ENCODE measurements around the gene GNG8. TPM values are rescaled to one million over a fixed set of nuclear protein-coding genes. Genes with fewer than 3 reads are reported as not detected.

Gene GNG8
- total and polyA plus RNA-seq, 10 of the 15 experiments (the other 5 are each of a cell fraction or from before 2014, with no cell fraction given): 1.2 to 6.6 (median 2.7) TPM; not detected in 6

GRCh38 chr19:46585539-46585938 lies 50.5 kb downstream of the GNG8 start:
- Histone ChIP-seq H2AFZ (ENCODE audit: control insufficient read depth, low read depth, low read length) (no peak overlapping the region), H3K4me3 (no peak overlapping the region), H3K4me1 (ENCODE audit: control insufficient read depth, insufficient read depth, low read length) (no peaks in the 10 kb centered on the region), H3K79me2 (ENCODE audit: control insufficient read depth, insufficient read depth, low read length) (no peaks in the 10 kb centered on the region), H3K27ac (ENCODE audit: control insufficient read depth, insufficient read depth) (no peak overlapping the region), H3K9ac (ENCODE audit: control insufficient read depth, insufficient read depth, low read length) (no peak overlapping the region), H3K4me2 (ENCODE audit: control insufficient read depth, insufficient read depth) (no peak overlapping the region), H4K20me1 (ENCODE audit: control insufficient read depth, insufficient read depth) (no peaks in the 10 kb centered on the region), H3K27me3 (replicated peaks in 1 of 2; ENCODE audit: control insufficient read depth in 2 of 2, insufficient read depth in 2 of 2, low read length in 1 of 2) (no peaks in the 10 kb centered on the region), H3K9me3 (replicated peaks; ENCODE audit: control insufficient read depth, insufficient read depth, low read length) (no peaks in the 10 kb centered on the region), H3K36me3 (ENCODE audit: control insufficient read depth in 2 of 2, insufficient read depth in 2 of 2, low read length in 1 of 2) (no peaks in the 10 kb centered on the region)
- in situ Hi-C loops (cut with MboI): no loop called here
- WGBS (ENCODE audit: insufficient coverage, insufficient replicate concordance, low lambda C conversion rate, missing lambda C conversion rate): 0% methylated on average over 1 of the region's 1 CpG
- FAIRE-seq (no peak), ATAC-seq (no peak), DNase-seq (ENCODE audit: low read depth, low spot score) (no peak)
- RAD21 ChIA-PET (ENCODE audit: unreplicated experiment): no interaction called here
- POLR2A ChIA-PET: no interaction called here
- SMC1A ChIA-PET (ENCODE audit: uncharacterized antibody, unreplicated experiment): no interaction called here
- CTCF ChIA-PET: interaction anchor here (0.7 to 1.2 kb wide), 3 partner anchors 13 to 137 kb away, joined by 3 read pairs; no protein-coding TSS in a partner anchor
- BruUV-seq (replicated peaks): no TSS peak
- intact Hi-C loops (cut with micrococcal nuclease; ENCODE audit: unreplicated experiment): no loop called here
- TF ChIP-seq BCL11A (IDR thresholded peaks at IDR 0.05; ENCODE audit: low read depth, low read length): no peak
- TF ChIP-seq MAX (IDR thresholded peaks at IDR 0.05; ENCODE audit: low read depth, low read length): no peak
- TF ChIP-seq E2F8 (IDR thresholded peaks at IDR 0.05; ENCODE audit: low read depth, partially characterized antibody): no peak
- TF ChIP-seq CTCF (IDR thresholded peaks at IDR 0.05 in 2 of 3, conservative IDR thresholded peaks at IDR 0.05 in 1 of 3; ENCODE audit: control insufficient read depth in 2 of 3, extremely low read depth in 1 of 3, insufficient read depth in 1 of 3, low read depth in 3 of 3, low read length in 3 of 3): no peak
- TF ChIP-seq MTA3 (IDR thresholded peaks at IDR 0.05; ENCODE audit: borderline replicate concordance, low read length): no peak

Other genes starting within 250 kb of the GNG8 start
Only the 7 nearest of the 13 such genes appear.
- not detected in 2 replicates for gene PNMA8B, start 140.3 kb downstream of the GNG8 start, total RNA-seq (2014; rRNA removed)
- gene PNMA8B, start 140.3 kb downstream of the GNG8 start, total RNA-seq (2014; rRNA removed; fragmentation: Illumina TruSeq; extraction: Trizol): not detected in 2 replicates
- not detected in 2 replicates for gene PNMA8B, start 140.3 kb downstream of the GNG8 start, total RNA-seq (2021)
- not detected in 2 replicates for gene PNMA8B, start 140.3 kb downstream of the GNG8 start, polyA plus RNA-seq (2011; rRNA removed)
- 0.01 TPM in 1 of 2 replicates, not detected in the other for gene PNMA8B, start 140.3 kb downstream of the GNG8 start, polyA plus RNA-seq (2014; fragmentation: Illumina TruSeq; extraction: Trizol)
- not detected for gene PNMA8B, start 140.3 kb downstream of the GNG8 start, polyA plus RNA-seq (2014; fragmentation: Nextera tagmentation; extraction: Ambion mirVana)
- gene PNMA8B, start 140.3 kb downstream of the GNG8 start, polyA plus RNA-seq (2014; rRNA removed): not detected in 2 replicates
- not detected for gene PNMA8B, start 140.3 kb downstream of the GNG8 start, polyA plus RNA-seq (2016; fragmentation: Nextera tagmentation; extraction: Ambion mirVana)
- 177 and 178 TPM in 2 replicates for gene CALM3, start 34.9 kb downstream of the GNG8 start, total RNA-seq (2014; rRNA removed)
- gene CALM3, start 34.9 kb downstream of the GNG8 start, total RNA-seq (2014; rRNA removed; fragmentation: Illumina TruSeq; extraction: Trizol): 197 and 205 TPM in 2 replicates
- 371 and 375 TPM in 2 replicates for gene CALM3, start 34.9 kb downstream of the GNG8 start, total RNA-seq (2021)
- gene CALM3, start 34.9 kb downstream of the GNG8 start, polyA plus RNA-seq (2011; rRNA removed): 733 and 849 TPM in 2 replicates
- gene CALM3, start 34.9 kb downstream of the GNG8 start, polyA plus RNA-seq (2014; fragmentation: Illumina TruSeq; extraction: Trizol): 338 and 393 TPM in 2 replicates
- gene CALM3, start 34.9 kb downstream of the GNG8 start, polyA plus RNA-seq (2014; fragmentation: Nextera tagmentation; extraction: Ambion mirVana): 100 to 1,000 TPM; 164 to 202 TPM
- gene CALM3, start 34.9 kb downstream of the GNG8 start, polyA plus RNA-seq (2014; rRNA removed): 346 and 407 TPM in 2 replicates
- gene CALM3, start 34.9 kb downstream of the GNG8 start, polyA plus RNA-seq (2016; fragmentation: Nextera tagmentation; extraction: Ambion mirVana): 100 to 1,000 TPM; 349 to 375 TPM
- gene PTGIR, start 11.1 kb downstream of the GNG8 start, total RNA-seq (2014; rRNA removed): 16.3 and 16.7 TPM in 2 replicates
- gene PTGIR, start 11.1 kb downstream of the GNG8 start, total RNA-seq (2014; rRNA removed; fragmentation: Illumina TruSeq; extraction: Trizol): 5.4 and 6.5 TPM in 2 replicates
- 14.7 and 17.9 TPM in 2 replicates for gene PTGIR, start 11.1 kb downstream of the GNG8 start, total RNA-seq (2021)
- 9.9 and 15.2 TPM in 2 replicates for gene PTGIR, start 11.1 kb downstream of the GNG8 start, polyA plus RNA-seq (2011; rRNA removed)
- gene PTGIR, start 11.1 kb downstream of the GNG8 start, polyA plus RNA-seq (2014; fragmentation: Illumina TruSeq; extraction: Trizol): 3.9 and 6.7 TPM in 2 replicates
- gene PTGIR, start 11.1 kb downstream of the GNG8 start, polyA plus RNA-seq (2014; fragmentation: Nextera tagmentation; extraction: Ambion mirVana): 1 to 10 TPM in 1 of 2 experiments, under 1 TPM in 1; 0.34 to 1.5 TPM
- gene PTGIR, start 11.1 kb downstream of the GNG8 start, polyA plus RNA-seq (2014; rRNA removed): 25.8 and 29.1 TPM in 2 replicates
- 10 to 100 TPM in 1 of 2 experiments, 1 to 10 TPM in 1; 9.7 to 10.1 TPM for gene PTGIR, start 11.1 kb downstream of the GNG8 start, polyA plus RNA-seq (2016; fragmentation: Nextera tagmentation; extraction: Ambion mirVana)
- gene DACT3, start 25.0 kb upstream of the GNG8 start, total RNA-seq (2014; rRNA removed): 0.27 and 0.62 TPM in 2 replicates
- 0.23 and 0.27 TPM in 2 replicates for gene DACT3, start 25.0 kb upstream of the GNG8 start, total RNA-seq (2014; rRNA removed; fragmentation: Illumina TruSeq; extraction: Trizol)
- gene DACT3, start 25.0 kb upstream of the GNG8 start, total RNA-seq (2021): 0.64 and 0.74 TPM in 2 replicates
- 2.4 and 2.5 TPM in 2 replicates for gene DACT3, start 25.0 kb upstream of the GNG8 start, polyA plus RNA-seq (2011; rRNA removed)
- gene DACT3, start 25.0 kb upstream of the GNG8 start, polyA plus RNA-seq (2014; fragmentation: Illumina TruSeq; extraction: Trizol): 0.35 and 0.76 TPM in 2 replicates
- under 1 TPM; 0.11 to 0.16 TPM for gene DACT3, start 25.0 kb upstream of the GNG8 start, polyA plus RNA-seq (2014; fragmentation: Nextera tagmentation; extraction: Ambion mirVana)
- 0.46 and 0.47 TPM in 2 replicates for gene DACT3, start 25.0 kb upstream of the GNG8 start, polyA plus RNA-seq (2014; rRNA removed)
- under 1 TPM in 1 of 2 experiments, not detected in 1; 0.05 TPM for gene DACT3, start 25.0 kb upstream of the GNG8 start, polyA plus RNA-seq (2016; fragmentation: Nextera tagmentation; extraction: Ambion mirVana)
- 25.1 and 35.4 TPM in 2 replicates for gene PRKD2, start 80.9 kb upstream of the GNG8 start, total RNA-seq (2014; rRNA removed)
- gene PRKD2, start 80.9 kb upstream of the GNG8 start, total RNA-seq (2014; rRNA removed; fragmentation: Illumina TruSeq; extraction: Trizol): 13.3 and 14.4 TPM in 2 replicates
- gene PRKD2, start 80.9 kb upstream of the GNG8 start, total RNA-seq (2021): 88.9 and 98.8 TPM in 2 replicates
- 7.7 and 12.6 TPM in 2 replicates for gene PRKD2, start 80.9 kb upstream of the GNG8 start, polyA plus RNA-seq (2011; rRNA removed)
- gene PRKD2, start 80.9 kb upstream of the GNG8 start, polyA plus RNA-seq (2014; fragmentation: Illumina TruSeq; extraction: Trizol): 16.9 and 31.3 TPM in 2 replicates
- gene PRKD2, start 80.9 kb upstream of the GNG8 start, polyA plus RNA-seq (2014; fragmentation: Nextera tagmentation; extraction: Ambion mirVana): 10 to 100 TPM in 1 of 2 experiments, 1 to 10 TPM in 1; 2.3 to 11.8 TPM
- gene PRKD2, start 80.9 kb upstream of the GNG8 start, polyA plus RNA-seq (2014; rRNA removed): 34.4 and 45.7 TPM in 2 replicates
- 10 to 100 TPM; 44.6 to 50.7 TPM for gene PRKD2, start 80.9 kb upstream of the GNG8 start, polyA plus RNA-seq (2016; fragmentation: Nextera tagmentation; extraction: Ambion mirVana)
- 7.9 and 10.1 TPM in 2 replicates for gene FKRP, start 109.9 kb upstream of the GNG8 start, total RNA-seq (2014; rRNA removed)
- gene FKRP, start 109.9 kb upstream of the GNG8 start, total RNA-seq (2014; rRNA removed; fragmentation: Illumina TruSeq; extraction: Trizol): 5.8 and 6.9 TPM in 2 replicates
- 13.0 and 13.3 TPM in 2 replicates for gene FKRP, start 109.9 kb upstream of the GNG8 start, total RNA-seq (2021)
- gene FKRP, start 109.9 kb upstream of the GNG8 start, polyA plus RNA-seq (2011; rRNA removed): 3.3 and 4.2 TPM in 2 replicates
- gene FKRP, start 109.9 kb upstream of the GNG8 start, polyA plus RNA-seq (2014; fragmentation: Illumina TruSeq; extraction: Trizol): 8.0 and 8.7 TPM in 2 replicates
- 1 to 10 TPM; 1.3 to 1.8 TPM for gene FKRP, start 109.9 kb upstream of the GNG8 start, polyA plus RNA-seq (2014; fragmentation: Nextera tagmentation; extraction: Ambion mirVana)
- 14.1 and 14.2 TPM in 2 replicates for gene FKRP, start 109.9 kb upstream of the GNG8 start, polyA plus RNA-seq (2014; rRNA removed)
- gene FKRP, start 109.9 kb upstream of the GNG8 start, polyA plus RNA-seq (2016; fragmentation: Nextera tagmentation; extraction: Ambion mirVana): 1 to 10 TPM; 6.7 to 8.8 TPM
- 51.1 and 54.8 TPM in 2 replicates for gene STRN4, start 110.2 kb upstream of the GNG8 start, total RNA-seq (2014; rRNA removed)
- gene STRN4, start 110.2 kb upstream of the GNG8 start, total RNA-seq (2014; rRNA removed; fragmentation: Illumina TruSeq; extraction: Trizol): 17.5 and 18.9 TPM in 2 replicates
- 55.0 and 56.1 TPM in 2 replicates for gene STRN4, start 110.2 kb upstream of the GNG8 start, total RNA-seq (2021)
- gene STRN4, start 110.2 kb upstream of the GNG8 start, polyA plus RNA-seq (2011; rRNA removed): 19.7 and 26.1 TPM in 2 replicates
- gene STRN4, start 110.2 kb upstream of the GNG8 start, polyA plus RNA-seq (2014; fragmentation: Illumina TruSeq; extraction: Trizol): 4.5 and 16.0 TPM in 2 replicates
- gene STRN4, start 110.2 kb upstream of the GNG8 start, polyA plus RNA-seq (2014; fragmentation: Nextera tagmentation; extraction: Ambion mirVana): 1 to 10 TPM in 1 of 2 experiments, under 1 TPM in 1; 0.42 to 1.6 TPM
- gene STRN4, start 110.2 kb upstream of the GNG8 start, polyA plus RNA-seq (2014; rRNA removed): 62.8 and 65.4 TPM in 2 replicates
- 10 to 100 TPM in 1 of 2 experiments, 1 to 10 TPM in 1; 6.6 to 27.9 TPM for gene STRN4, start 110.2 kb upstream of the GNG8 start, polyA plus RNA-seq (2016; fragmentation: Nextera tagmentation; extraction: Ambion mirVana)